B cell (primary cell): ENCODE results near the gene STYXL1.

Experiments used
- EZH2 ChIP-seq: IDR thresholded peaks from 2 replicates; pipeline ENCODE4 v1.6.1; 2012; ENCODE audit warnings: borderline replicate concordance, low read depth, mild to moderate bottlenecking, moderate library complexity, low read length; ENCODE audit not compliant: insufficient read depth, poor library complexity, severe bottlenecking
- TF ChIP-seq, protein P1 (sequence below): fragments of 200-600 bp; IDR thresholded peaks from one replicate; pipeline ENCODE4 v1.8.0; 2022; ENCODE audit warnings: antibody characterized with exemption, mild to moderate bottlenecking

DNA sequence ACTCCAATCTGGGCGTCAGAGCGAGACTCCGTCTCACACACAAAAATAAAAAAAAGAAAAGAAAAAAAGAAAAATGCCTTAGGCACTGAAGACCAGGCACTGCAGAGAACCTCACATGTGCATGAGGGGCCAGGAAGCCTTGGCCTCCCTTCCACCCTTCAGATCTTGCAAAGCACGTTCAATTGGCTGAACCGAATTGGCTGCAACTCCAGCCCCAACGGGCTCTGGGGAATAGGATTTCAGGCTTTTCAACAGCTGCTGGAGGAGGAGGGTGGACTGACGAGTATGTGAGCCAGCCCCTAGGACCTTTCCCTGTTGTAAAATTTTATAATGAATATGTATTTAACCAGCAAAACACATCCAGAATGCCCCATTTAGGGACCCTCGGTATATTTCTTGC is 70.1 kb downstream of the STYXL1 start:
- TF ChIP-seq EZH2 = no peak
- TF ChIP-seq, protein P1, sequence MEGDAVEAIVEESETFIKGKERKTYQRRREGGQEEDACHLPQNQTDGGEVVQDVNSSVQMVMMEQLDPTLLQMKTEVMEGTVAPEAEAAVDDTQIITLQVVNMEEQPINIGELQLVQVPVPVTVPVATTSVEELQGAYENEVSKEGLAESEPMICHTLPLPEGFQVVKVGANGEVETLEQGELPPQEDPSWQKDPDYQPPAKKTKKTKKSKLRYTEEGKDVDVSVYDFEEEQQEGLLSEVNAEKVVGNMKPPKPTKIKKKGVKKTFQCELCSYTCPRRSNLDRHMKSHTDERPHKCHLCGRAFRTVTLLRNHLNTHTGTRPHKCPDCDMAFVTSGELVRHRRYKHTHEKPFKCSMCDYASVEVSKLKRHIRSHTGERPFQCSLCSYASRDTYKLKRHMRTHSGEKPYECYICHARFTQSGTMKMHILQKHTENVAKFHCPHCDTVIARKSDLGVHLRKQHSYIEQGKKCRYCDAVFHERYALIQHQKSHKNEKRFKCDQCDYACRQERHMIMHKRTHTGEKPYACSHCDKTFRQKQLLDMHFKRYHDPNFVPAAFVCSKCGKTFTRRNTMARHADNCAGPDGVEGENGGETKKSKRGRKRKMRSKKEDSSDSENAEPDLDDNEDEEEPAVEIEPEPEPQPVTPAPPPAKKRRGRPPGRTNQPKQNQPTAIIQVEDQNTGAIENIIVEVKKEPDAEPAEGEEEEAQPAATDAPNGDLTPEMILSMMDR = no peak
